NK-92 (cell line): ENCODE data around the gene KRTAP4-16.
"Not testable (repeated sequence)": the region's sequence is repeated elsewhere in the genome, so short reads cannot be mapped to it uniquely, and the experiment has no call there.

Experiments used
- DNase-seq: peaks from one replicate; lab custom pipeline; 2025; ENCODE audit not compliant: unreplicated experiment; lab: John Stamatoyannopoulos, UW

KRTAP4-16 gene

DNA sequence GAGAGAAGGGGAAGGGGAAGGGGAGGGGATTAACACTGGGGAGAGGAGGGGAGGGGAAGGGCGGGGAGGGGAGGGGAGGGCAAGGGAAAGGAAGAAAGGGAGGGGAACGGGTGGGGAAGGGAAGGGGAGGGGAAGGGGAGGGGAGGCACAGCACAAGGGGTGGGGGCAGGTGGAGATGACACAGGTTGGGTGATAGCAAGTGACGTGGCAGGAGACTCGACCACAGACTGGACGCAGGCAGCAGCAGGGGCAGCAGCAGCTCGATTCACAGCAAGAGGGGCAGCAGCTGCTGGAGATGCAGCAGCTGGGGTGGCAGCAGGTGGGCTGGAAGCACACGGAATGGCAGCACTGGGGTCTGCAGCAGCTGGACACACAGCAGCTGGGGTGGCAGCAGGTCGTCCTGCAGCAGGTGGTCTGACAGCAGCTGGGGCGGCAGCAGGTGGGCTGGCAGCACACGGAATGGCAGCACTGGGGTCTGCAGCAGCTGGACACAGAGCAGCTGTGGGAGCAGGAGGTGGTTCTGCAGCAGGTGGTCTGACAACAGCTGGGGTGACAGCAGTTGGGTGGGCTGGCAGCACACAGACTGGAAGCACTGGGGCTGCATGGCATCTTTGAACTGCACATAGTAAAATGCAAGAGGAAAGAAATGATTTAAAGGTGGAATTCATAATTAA, at the start of gene KRTAP4-16:
Gene KRTAP4-16, minus strand, starts transcription at position 624 of the 674 bp plus-strand sequence. Its CDS starts 0 bp downstream, at position 624.
- no peak for DNase-seq

DNA sequence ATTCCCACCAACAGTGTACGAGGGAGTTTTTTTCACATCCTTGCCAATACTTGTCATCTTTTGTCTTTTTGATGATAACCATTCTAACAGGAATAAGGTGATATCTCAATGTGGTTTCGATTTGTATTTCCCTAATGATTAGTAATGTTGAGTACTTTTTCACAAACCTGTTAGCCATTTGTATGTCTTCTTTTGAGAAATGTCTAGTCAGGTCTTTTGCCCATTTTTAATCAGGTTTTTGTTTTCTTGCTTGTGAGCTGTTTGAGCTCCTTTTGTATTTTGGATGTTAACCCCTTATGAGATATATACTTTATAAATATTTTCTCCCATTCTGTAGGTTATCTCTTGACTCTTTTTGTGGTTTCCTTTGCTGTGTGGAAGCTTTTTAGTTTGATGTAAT, 49.5 kb upstream of the KRTAP4-16 start:
- no peak for DNase-seq

DNA sequence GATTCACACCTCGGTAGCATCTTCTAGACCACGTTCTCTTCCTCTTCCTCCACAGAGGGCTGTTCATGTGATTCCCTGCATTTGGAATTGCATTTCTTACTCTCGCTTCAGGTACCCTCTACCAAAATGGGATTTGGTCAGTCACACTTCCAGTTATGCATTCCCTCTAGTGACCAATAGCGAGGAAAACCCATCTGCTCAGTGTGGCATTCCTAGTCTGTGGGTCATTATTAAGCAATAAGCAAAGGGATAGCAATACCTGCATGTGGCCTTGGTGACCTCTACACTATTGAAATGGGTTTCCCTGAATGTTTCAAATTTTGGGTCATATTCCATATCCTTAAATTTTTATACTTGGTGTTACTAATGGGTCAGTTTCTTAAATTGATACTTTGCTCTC, 48.0 kb upstream of the KRTAP4-16 start:
- no peak for DNase-seq

DNA sequence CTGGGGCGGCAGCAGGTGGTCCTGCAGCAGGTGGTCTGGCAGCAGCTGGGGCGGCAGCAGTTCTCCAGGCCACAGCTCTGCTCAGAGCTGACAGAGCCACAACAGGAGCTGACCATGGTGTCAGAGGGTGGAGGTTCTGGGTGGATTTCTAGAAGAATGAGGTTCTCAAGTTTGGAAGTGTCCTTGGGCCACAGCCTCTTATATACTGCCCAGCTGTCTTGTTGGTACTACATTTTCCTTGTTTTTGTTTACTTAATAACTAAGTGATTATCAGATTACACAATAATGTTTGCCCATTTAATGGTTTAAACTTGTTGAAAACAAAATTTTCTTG, 47.6 kb upstream of the KRTAP4-16 start, which contains the start of gene KRTAP4-5:
Gene KRTAP4-5, minus strand, starts transcription at position 174 of the 334 bp plus-strand sequence. Its CDS starts 58 bp downstream, at position 116.
- DNase-seq = no peak

DNA sequence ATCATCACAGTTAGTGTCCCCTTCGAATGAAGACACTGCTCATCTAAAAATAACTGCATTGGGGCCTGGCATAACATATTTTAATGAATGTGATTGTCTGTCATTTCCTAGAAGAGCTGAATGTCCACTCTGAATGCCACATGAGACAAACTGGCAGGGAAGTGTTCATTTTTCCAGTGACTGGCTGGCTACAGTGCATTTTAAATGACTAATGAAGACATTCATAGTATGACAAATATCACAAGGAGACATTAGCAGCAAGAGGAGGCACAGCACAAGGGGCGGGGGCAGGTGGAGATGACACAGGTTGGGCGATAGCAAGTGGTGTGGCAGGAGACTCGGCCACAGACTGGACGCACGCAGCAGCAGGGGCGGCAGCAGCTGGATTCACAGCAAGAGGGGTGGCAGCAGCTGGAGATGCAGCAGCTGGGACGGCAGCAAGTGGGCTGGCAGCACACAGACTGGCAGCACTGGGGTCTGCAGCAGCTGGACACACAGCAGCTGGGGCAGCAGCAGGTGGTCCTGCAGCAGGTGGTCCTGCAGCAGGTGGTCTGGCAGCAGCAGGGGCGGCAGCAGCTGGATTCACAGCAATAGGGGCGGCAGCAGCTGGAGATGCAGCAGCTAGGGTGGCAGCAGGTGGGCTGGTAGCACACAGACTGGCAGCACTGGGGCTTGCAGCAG, 47.1 kb upstream of the KRTAP4-16 start:
- not testable (repeated sequence) for DNase-seq

DNA sequence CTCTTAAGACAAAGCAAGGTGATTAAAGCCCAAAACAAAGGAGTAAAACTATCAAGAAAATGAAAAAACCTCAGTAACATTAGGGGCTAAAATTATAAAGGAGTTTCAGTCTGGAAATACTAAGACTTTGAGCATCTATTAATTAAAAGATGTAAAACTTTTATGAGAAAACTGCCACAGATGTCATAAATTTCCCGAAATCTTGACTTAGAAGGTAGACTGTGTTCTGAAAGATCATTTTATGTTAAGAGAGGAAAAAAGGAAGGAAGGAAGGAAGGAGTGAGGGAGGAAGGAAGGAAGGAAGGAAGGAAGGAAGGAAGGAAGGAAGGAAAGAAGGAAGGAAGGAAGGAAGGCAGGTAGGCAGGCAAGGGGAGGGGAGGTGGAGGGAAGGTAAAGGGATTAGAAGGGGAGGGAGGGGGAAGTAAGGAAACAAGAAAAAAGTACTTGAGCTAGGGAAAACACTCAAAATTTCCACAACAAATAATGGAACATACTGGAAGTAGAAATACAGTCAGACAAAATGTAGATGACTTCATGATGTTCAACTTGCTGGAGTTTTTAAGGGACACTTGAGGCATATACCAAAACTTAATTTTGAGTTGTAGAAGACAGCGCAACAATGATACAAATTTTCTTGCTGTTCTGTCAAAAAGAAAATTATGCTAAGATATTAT, 45.7 kb upstream of the KRTAP4-16 start:
- no peak for DNase-seq

DNA sequence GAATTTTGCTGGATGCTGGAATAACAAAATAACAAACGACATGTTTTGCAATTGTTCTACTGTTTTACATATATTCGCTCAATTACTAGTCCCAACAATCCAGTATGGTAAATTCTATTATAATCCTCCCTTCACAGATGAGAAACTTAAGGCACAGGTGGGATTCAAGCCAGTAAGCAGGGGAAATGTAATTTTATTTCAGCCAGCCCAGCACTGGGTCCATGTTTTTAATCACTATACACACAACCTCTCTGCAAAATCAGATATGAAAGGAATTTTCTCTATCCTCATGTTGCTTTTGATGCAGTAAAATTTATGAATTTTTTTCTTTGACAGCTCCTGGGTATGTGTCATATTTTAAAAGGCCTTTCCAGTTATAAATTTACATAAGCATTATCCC, 43.3 kb upstream of the KRTAP4-16 start:
- no peak for DNase-seq

DNA sequence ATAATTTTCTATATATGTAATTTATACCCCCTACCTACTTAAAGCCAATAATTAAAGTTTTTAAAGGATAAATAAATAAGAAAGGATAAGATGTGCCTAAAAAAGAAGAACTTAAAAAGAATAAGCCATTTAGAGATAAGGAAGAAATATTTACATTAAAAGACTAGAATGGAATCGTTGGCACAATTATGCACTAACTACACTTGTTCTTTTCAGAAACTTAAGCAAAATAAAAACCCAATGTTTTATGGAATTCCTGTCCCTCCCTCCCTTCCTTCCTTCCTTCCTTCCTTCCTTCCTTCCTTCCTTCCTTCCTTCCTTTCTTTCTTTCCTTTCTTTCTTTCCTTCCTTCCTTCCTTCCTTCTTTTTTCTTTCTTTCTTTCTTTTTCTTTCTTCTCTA, 42.8 kb upstream of the KRTAP4-16 start:
- no peak for DNase-seq

DNA sequence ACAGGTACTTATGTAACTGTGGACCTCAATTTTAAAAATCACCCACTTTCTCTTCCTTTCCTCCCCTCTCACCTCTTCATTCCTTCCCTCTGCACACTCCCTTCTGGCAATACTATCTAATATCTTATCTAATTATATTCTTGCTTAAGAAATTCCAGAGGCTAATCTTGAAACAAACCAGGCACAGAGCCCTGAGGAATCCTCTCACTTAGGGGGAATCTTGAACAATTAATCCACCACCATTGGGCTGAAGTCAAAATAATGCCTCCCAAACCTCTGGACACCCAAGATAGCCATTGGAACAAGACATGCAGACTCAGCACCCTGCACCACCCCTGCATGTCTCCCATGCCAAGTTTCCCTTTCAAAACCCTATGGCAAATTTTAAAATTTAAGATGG, 39.4 kb upstream of the KRTAP4-16 start:
- DNase-seq = no peak

DNA sequence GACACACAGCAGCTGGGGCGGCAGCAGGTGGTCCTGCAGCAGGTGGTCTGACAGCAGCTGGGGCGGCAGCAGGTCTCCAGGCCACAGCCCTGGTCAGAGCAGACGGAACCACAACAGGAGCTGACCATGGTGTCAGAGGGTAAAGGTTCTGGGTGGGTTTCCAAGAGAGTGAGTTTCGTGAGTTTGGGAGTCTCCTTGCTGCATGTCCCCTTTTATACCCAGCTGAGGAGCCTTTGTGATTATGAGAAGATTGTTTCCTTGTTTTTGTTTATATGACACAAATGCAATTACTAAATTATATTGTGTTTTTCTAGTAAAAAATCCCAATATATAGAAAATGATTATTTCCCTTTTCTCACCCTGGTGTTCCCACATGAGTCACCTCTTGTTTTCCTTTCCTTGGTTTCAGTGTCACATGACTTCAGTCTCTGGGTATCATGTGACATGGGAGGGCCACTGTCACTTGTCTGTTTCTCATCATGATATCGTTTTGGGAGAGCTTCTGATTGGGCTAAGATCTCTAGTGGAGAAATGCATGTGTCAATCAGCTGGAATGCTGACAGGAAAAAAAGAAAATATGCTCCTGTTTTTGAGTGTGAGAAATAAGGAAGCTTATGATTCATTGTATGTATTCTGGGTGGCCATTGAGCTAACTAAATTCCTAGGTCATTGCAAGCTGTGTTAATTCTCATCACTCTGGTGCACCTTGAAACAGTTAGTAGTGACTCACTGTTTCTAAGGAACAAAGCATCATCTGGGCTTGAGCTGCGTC, 38.5 kb upstream of the KRTAP4-16 start, which contains the start of gene KRTAP4-6:
Gene KRTAP4-6, minus strand, starts transcription at position 185 of the 772 bp plus-strand sequence. Its CDS starts 57 bp downstream, at position 128.
- DNase-seq = no peak

DNA sequence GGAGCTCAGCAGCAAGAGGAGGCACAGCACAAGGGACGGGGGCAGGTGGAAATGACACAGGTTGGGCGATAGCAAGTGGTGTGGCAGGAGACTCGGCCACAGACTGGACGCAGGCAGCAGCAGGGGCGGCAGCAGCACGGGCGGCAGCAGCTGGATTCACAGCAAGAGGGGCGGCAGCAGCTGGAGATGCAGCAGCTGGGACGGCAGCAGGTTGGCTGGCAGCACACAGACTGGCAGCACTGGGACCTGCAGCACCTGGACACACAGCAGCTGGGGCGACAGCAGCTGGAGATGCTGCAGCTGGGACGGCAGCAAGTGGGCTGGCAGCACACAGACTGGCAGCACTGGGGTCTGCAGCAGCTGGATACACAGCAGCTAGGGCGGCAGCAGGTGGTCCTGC, 37.9 kb upstream of the KRTAP4-16 start:
- not testable (repeated sequence) for DNase-seq

DNA sequence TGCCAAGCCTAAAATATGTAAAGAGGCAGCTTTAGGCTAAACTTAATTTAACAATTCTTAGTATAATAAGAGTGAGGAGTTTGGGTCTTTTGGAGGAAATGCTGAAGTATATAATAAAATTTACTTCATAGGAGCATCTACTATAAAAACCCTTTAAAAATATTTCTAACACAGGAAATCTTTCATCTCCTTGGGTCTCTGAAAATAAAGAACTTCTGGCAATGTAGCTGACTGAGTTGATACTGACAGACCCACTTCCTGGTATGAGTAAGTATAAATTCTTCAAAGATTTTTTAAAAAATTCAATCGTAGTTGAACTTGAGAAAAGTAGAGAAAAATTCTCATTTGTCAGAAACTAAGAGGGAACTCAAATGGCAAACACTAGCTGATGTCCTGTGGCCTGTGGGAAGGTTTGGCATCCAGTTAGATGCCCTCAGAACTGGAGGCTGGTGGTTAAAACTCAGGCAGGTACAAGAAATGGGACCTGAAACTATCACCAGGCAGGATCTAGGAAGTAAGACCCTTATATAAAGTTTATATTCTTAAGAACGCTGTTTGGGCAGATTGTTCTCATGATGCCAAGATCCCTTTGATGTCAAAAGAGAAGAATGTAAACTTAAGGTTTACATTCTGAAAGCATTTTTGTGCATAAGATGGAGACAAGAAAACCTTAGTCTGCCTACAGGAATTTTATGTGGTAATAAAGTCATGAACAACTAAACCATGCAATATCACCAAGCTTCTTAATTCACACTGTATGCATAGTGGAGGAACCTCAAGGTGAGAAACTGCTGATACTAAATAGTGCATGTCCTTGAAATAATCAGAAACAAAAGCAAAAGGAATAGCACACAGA, 32.1 kb upstream of the KRTAP4-16 start:
- no peak for DNase-seq

DNA sequence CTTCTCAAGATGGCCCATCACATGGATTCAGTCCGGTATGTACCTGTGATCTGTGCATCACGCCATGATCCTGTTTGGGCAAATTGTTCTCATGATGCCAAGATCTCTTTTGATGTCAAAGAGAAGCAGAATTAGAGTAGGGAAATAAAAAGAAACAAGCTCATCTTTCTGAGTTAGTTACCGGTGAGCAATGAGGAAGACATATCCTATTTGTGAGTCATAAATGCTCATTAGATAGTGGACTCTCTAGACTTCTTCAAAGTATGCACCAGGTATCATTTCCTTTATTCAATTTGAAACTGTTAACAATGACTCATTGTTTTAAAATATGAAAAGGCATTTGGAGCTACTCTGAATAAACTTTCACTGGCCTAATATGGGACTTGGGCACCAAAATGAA, 30.0 kb upstream of the KRTAP4-16 start:
- DNase-seq = no peak

DNA sequence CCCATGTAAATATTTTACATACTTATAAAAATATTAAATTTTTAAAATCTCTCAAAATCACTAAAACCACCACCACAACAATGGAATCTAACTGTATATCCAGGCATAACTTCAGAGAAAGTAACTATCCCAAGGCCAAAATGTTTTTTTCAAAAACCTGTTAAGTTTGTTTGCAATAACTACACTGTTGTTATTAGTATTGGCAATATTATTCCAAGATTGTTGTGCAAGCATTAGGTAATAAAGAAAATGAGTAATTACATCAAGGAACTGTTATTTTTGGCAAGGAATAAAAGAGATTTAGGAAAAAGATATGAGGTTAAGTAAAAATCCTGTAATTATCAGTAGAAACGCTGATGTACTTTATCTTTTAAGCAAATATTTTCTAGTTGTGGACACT, 25.4 kb upstream of the KRTAP4-16 start:
- DNase-seq = no peak

DNA sequence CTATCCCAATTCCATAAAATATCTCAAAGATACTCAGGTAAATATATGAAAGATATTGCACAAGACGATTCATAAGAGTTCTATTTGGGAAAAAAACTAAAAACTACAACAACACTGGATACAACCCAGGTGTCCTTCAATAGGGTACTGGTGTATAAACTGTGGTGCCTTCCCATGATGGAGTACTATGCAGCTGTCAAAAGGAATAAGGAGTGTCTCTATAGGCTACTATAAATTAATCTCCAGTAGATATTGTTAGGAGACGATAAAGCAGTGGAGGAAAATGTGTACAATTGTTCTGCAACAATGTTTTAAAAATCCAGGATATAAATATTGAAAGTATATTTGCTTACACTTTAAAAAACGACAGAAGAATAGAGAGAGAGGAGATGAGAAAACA, 24.4 kb upstream of the KRTAP4-16 start:
- no peak for DNase-seq

DNA sequence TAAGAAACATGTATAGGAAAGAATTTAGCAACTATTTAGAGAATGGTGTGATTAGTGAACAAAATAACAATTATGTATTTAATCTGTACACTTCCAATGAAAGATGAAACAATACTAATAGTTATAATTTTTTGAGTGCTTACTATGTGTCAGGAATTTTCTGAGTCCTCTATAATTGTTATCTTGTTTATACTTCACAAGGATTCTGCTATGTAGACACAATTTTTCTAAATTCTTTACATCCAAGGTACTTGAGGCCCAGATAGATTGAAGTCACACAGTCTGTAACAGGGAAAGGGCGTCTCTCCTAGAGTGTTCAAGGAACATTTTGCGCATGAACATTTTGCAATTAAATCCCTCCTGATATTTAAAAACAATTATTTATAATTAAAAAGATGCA, 23.1 kb upstream of the KRTAP4-16 start:
- DNase-seq = no peak

DNA sequence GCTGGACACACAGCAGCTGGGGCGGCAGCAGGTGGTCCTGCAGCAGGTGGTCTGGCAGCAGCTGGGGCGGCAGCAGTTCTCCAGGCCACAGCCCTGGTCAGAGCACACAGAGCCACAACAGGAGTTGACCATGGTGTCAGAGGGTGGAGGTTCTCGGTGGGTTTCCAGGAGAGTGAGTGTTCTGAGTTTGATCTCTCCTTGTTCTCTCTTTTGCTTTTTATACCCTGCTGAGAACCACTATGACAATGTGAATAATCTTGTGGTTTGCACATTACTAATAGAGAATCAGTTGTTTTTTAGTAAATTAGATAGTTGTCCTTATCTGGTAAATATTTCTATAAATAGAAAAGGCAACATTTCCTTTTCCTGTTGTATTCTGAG, 22.0 kb upstream of the KRTAP4-16 start, which contains the start of gene KRTAP4-12:
Gene KRTAP4-12, minus strand, starts transcription at position 192 of the 381 bp plus-strand sequence. Its CDS starts 60 bp downstream, at position 132.
- DNase-seq = not testable (repeated sequence)

DNA sequence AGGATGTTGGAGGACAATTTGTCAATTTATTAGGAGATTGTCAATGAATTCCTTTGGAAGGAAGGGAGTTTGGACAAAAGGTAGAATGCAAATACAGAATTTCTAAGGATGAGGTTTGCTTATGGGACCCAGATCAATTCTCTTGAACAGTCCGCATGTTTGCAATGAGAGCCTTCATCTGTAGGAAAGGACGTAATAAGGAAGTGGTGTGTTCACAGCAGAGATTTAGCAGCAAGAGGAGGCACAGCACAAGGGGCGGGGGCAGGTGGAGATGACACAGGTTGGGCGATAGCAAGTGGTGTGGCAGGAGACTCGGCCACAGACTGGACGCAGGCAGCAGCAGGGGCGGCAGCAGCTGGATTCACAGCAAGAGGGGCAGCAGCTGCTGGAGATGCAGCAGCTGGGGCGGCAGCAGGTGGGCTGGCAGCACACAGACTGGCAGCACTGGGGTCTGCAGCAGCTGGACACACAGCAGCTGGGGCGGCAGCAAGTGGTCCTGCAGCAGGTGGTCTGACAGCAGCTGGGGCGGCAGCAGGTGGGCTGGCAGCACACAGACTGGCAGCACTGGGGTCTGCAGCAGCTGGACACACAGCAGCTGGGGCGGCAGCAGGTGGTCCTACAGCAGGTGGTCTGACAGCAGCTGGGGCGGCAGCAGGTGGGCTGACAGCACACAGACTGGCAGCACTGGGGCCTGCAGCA, 21.4 kb upstream of the KRTAP4-16 start:
- DNase-seq = not testable (repeated sequence)

DNA sequence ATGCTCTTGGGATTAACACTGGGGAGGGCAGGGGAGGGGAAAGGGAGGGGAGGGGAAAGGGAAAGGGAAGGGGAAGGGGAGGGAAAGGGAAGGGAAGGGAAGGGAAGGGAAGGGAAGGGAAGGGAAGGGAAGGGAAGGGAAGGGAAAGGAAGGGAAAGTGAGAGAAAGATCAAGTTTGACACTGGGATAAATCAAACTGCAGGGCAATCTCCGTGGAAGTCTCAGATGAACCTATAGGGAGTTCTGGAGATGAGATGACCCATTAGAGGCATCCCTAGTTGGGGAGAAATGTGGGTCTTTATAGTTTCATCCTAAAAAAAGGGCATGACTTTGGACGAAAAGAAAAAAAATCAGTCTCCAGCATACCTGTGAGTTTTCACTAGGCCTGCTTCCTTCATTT, 19.7 kb upstream of the KRTAP4-16 start:
- no peak for DNase-seq
